Measurements from ENCODE around the gene OR5A2.

- no peak for TF ChIP-seq CTCF (IDR thresholded peaks at IDR 0.05)
- TF ChIP-seq POLR2A (IDR thresholded peaks at IDR 0.05) = no peak
Measured at GRCh38 chr11:59413646-59414045, 12.6 kb downstream of the OR5A2 start.
